IMR-90 (cell line): ENCODE data around the gene SH3BP5. TPM values are rescaled to one million over a fixed set of nuclear protein-coding genes. Genes with fewer than 3 reads are reported as not detected.

Experiments
- ATAC-seq: fragments of 200-7000 bp; cut with Tn5 transposase; 2 replicates; pipeline ENCODE4 v1.9.1; 2020; ENCODE audit warnings: low read depth, mild to moderate bottlenecking, moderate library complexity
- BruUV-seq: library from RNA; stranded (reverse); fragments of 400-500 nt; replicated peaks from 2 replicates; lab custom pipeline; 2021; lab: Mats Ljungman, UMichigan
- CTCF ChIA-PET: fragments of 300-600 bp; formaldehyde crosslinking; extraction: SDS; loops from one replicate; lab custom pipeline; 2021; ENCODE audit warnings: antibody characterized with exemption; lab: Yijun Ruan, JAX
- POLR2A ChIA-PET: fragments of 300-600 bp; sonication (Branson Sonifier 250); formaldehyde crosslinking; loops from one replicate; lab custom pipeline; 2022; ENCODE audit warnings: antibody characterized with exemption; ENCODE audit not compliant: unreplicated experiment; lab: Charles Lee
- DNase-seq: peaks from one replicate; pipeline ENCODE4 v3.0.0; 2013
- H2AFZ ChIP-seq: replicated peaks from 2 replicates; pipeline ENCODE3; 2013; ENCODE audit warnings: low read length, mild to moderate bottlenecking; ENCODE audit not compliant: poor library complexity
- H2AK5ac ChIP-seq: 2 replicates; pipeline ENCODE4 v1.6.1; 2013; ENCODE audit warnings: low read depth, low read length, inconsistent platforms
- H2AK9ac ChIP-seq: replicated peaks from 2 replicates; pipeline ENCODE3; 2013; ENCODE audit warnings: mild to moderate bottlenecking, low read depth, low read length, moderate library complexity; ENCODE audit not compliant: poor library complexity
- H2BK120ac ChIP-seq: 2 replicates; pipeline ENCODE4 v1.6.1; 2013; ENCODE audit warnings: low read depth, low read length, inconsistent platforms
- H2BK15ac ChIP-seq: 3 replicates; pipeline ENCODE4 v1.6.1; 2013; ENCODE audit warnings: low read depth, low read length, inconsistent platforms
- H2BK20ac ChIP-seq: 2 replicates; pipeline ENCODE4 v1.6.1; 2013; ENCODE audit warnings: low read depth, mild to moderate bottlenecking, inconsistent platforms, low read length, moderate library complexity
- H2BK5ac ChIP-seq: 2 replicates; pipeline ENCODE4 v1.6.1; 2013; ENCODE audit warnings: mild to moderate bottlenecking, low read depth, low read length, inconsistent platforms; ENCODE audit not compliant: poor library complexity, severe bottlenecking
- H3K14ac ChIP-seq: replicated peaks from 2 replicates; pipeline ENCODE4 v1.6.1; 2013; ENCODE audit warnings: low read depth, low read length, inconsistent platforms
- H3K18ac ChIP-seq: 2 replicates; pipeline ENCODE4 v1.6.1; 2013; ENCODE audit warnings: low read depth, low read length, control low read depth
- H3K23ac ChIP-seq: 2 replicates; pipeline ENCODE4 v1.6.1; 2013; ENCODE audit warnings: low read depth, low read length, inconsistent platforms
- H3K27ac ChIP-seq: 2 replicates; pipeline ENCODE4 v1.5.1; 2013; ENCODE audit warnings: mild to moderate bottlenecking, control low read depth, low read length; ENCODE audit not compliant: insufficient read depth
- H3K27me3 ChIP-seq: 2 replicates; pipeline ENCODE4 v1.6.1; 2013; ENCODE audit warnings: low read length; ENCODE audit not compliant: control insufficient read depth, insufficient read depth
- H3K36me3 ChIP-seq: 2 replicates; pipeline ENCODE4 v1.6.1; 2013; ENCODE audit warnings: low read length, mixed read lengths; ENCODE audit not compliant: control insufficient read depth, insufficient read depth
- H3K4ac ChIP-seq: 2 replicates; pipeline ENCODE4 v1.6.1; 2013; ENCODE audit warnings: low read depth, low read length, inconsistent platforms
- H3K4me1 ChIP-seq: 2 replicates; pipeline ENCODE4 v1.6.1; 2013; ENCODE audit warnings: low read length, mixed read lengths; ENCODE audit not compliant: control insufficient read depth, insufficient read depth
- H3K4me2 ChIP-seq: 2 replicates; pipeline ENCODE4 v1.6.1; 2013; ENCODE audit warnings: low read depth, mild to moderate bottlenecking, control low read depth, low read length, moderate library complexity
- H3K4me3 ChIP-seq: 2 replicates; pipeline ENCODE4 v1.5.1; 2013; ENCODE audit warnings: low read depth, mild to moderate bottlenecking, control low read depth, low read length, moderate library complexity; ENCODE audit not compliant: insufficient read depth
- H3K56ac ChIP-seq: 2 replicates; pipeline ENCODE4 v1.6.1; 2013; ENCODE audit warnings: low read length, inconsistent platforms; ENCODE audit not compliant: insufficient read depth; ENCODE audit errors: extremely low read depth
- H3K79me1 ChIP-seq, 2 experiments: 2 replicates each; pipeline ENCODE4 v1.6.1; 2013; ENCODE audit warnings: low read length in 2 of 2, inconsistent platforms in 1 of 2, low read depth in 1 of 2
- H3K9ac ChIP-seq: 2 replicates; pipeline ENCODE4 v1.6.1; 2013; ENCODE audit warnings: low read depth, low read length, control low read depth
- H3K9me1 ChIP-seq: 2 replicates; pipeline ENCODE4 v1.6.1; 2013; ENCODE audit warnings: low read length, inconsistent platforms; ENCODE audit not compliant: insufficient read depth
- H3K9me3 ChIP-seq: 2 replicates; pipeline ENCODE4 v1.6.1; 2013; ENCODE audit warnings: low read length; ENCODE audit not compliant: control insufficient read depth, insufficient read depth
- H4K20me1 ChIP-seq: 2 replicates; pipeline ENCODE4 v1.6.1; 2013; ENCODE audit warnings: low read length, inconsistent platforms; ENCODE audit not compliant: insufficient read depth
- H4K5ac ChIP-seq: 2 replicates; pipeline ENCODE4 v1.6.1; 2013; ENCODE audit warnings: mild to moderate bottlenecking, low read depth, low read length, control low read depth
- H4K8ac ChIP-seq, 2 experiments: 2 replicates each; pipeline ENCODE4 v1.6.1; 2013; ENCODE audit warnings: low read depth in 2 of 2, low read length in 2 of 2, control low read depth in 1 of 2, inconsistent platforms in 1 of 2
- H4K91ac ChIP-seq: 2 replicates; pipeline ENCODE4 v1.6.1; 2013; ENCODE audit warnings: low read depth, low read length, inconsistent platforms; ENCODE audit not compliant: insufficient read depth
- ELK1 ChIP-seq: fragments of 150-350 bp; IDR thresholded peaks from 2 replicates; pipeline ENCODE4 v1.6.1; 2016; ENCODE audit warnings: low read depth, mild to moderate bottlenecking, low read length, moderate library complexity, borderline replicate concordance
- FOS ChIP-seq: fragments of 150-350 bp; IDR thresholded peaks from 2 replicates; pipeline ENCODE4 v1.6.1; 2016; ENCODE audit warnings: low read depth, low read length
- POLR2A ChIP-seq: IDR thresholded peaks from 2 replicates; pipeline ENCODE4 v1.6.1; 2012; ENCODE audit warnings: mild to moderate bottlenecking, low read depth, low read length
- USF2 ChIP-seq: fragments of 150-350 bp; IDR thresholded peaks from 2 replicates; pipeline ENCODE4 v1.6.1; 2017; ENCODE audit warnings: mild to moderate bottlenecking, antibody characterized with exemption, low read length, low read depth
- WGBS, 2 experiments: methylation state at CpG; one replicate each; pipeline versions ENCODE4 v1.1.5 to v1.1.7; 2013; ENCODE audit warnings: missing lambda C conversion rate in 2 of 2; ENCODE audit not compliant: insufficient read length in 1 of 2; ENCODE audit errors: extremely low coverage in 2 of 2; 5-methylcytosine and 5-hydroxymethylcytosine counted together
- dilution Hi-C: fragments of 300-500 bp; cut with HindIII; formaldehyde crosslinking; loops from one replicate; pipeline ENCODE4 v1.14.3; 2018; ENCODE audit warnings: low sequenced_read_pairs; ENCODE audit not compliant: unreplicated experiment
- in situ Hi-C: fragments of 300-500 bp; cut with MboI; formaldehyde crosslinking; loops from 3 replicates; pipeline ENCODE4 v1.14.3; 2019; ENCODE audit warnings: low sequenced_read_pairs, inconsistent platforms, mixed read lengths
- intact Hi-C: fragments of 100-400 bp; cut with micrococcal nuclease; formaldehyde crosslinking; loops from 2 replicates; pipeline ENCODE4 v1.10.0; 2022
- polyA plus RNA-seq, 3 experiments: library from polyadenylated mRNA; depleted of rRNA; stranded (reverse); fragments of >200 nt; gene quantifications; 2 replicates each; pipeline ENCODE4 v1.2.3, GENCODE V29; 2012; ENCODE audit warnings: low replicate concordance in 1 of 3
- total RNA-seq: library from RNA; depleted of rRNA; stranded (reverse); fragments of >200 nt; gene quantifications from 2 replicates; pipeline ENCODE4 v1.2.3, GENCODE V29; 2012

SH3BP5 gene
- total and polyA plus RNA-seq, 2 of the 4 experiments (the other 2 are of a cell fraction), result 14.0 to 23.5 TPM

- H2BK120ac ChIP-seq, result no peak overlapping the region
- no TSS peak for BruUV-seq
- no peak overlapping the region for H4K91ac ChIP-seq
- H4K20me1 ChIP-seq, result no peaks in the 10 kb centered on the region
- H3K36me3 ChIP-seq, result no peaks in the 10 kb centered on the region
- H3K9ac ChIP-seq, result no peak overlapping the region
- intact Hi-C loops, result no loop called here
- H2AK5ac ChIP-seq, result no peak overlapping the region
- TF ChIP-seq POLR2A, result no peak
- TF ChIP-seq USF2, result no peak
- TF ChIP-seq ELK1, result no peak
- TF ChIP-seq FOS, result no peak
- ATAC-seq (no peak), DNase-seq (no peak)
- H3K18ac ChIP-seq, result no peak overlapping the region
- no peak overlapping the region for H2BK15ac ChIP-seq
- no peak overlapping the region for H3K4me3 ChIP-seq
- H3K23ac ChIP-seq, result no peak overlapping the region
- no peak overlapping the region for H3K4me2 ChIP-seq
- no peak overlapping the region for H2BK20ac ChIP-seq
- no peak overlapping the region for H2AFZ ChIP-seq
- no peak overlapping the region for H2BK5ac ChIP-seq
- peaks cover 8% of the 10 kb centered on the region; the same call in 1 of the 2 replicates for H3K9me1 ChIP-seq
- H3K27me3 ChIP-seq, result no peaks in the 10 kb centered on the region
- dilution Hi-C loops, result no loop called here
- H4K5ac ChIP-seq, result no peak overlapping the region
- POLR2A ChIA-PET, result no interaction called here
- H3K4me1 ChIP-seq, result peaks cover 3% of the 10 kb centered on the region; the same call in 1 of the 2 replicates
- H3K56ac ChIP-seq, result no peak overlapping the region
- no peak overlapping the region for H3K27ac ChIP-seq
- WGBS, 2 experiments, result no CpG with 5 or more reads among the region's 4 CpGs
- no peak overlapping the region for H2AK9ac ChIP-seq
- H3K14ac ChIP-seq, result no peak overlapping the region
- H4K8ac ChIP-seq, result no peak overlapping the region
- in situ Hi-C loops, result no loop called here
- no peak overlapping the region for H3K4ac ChIP-seq
- H3K79me1 ChIP-seq, result peaks cover 2 to 4% of the 10 kb centered on the region in 2 experiments; a peak in 1 of 4 replicates
- CTCF ChIA-PET, result no interaction called here
- H3K9me3 ChIP-seq, result no peaks in the 10 kb centered on the region
These were observed 34.6 kb downstream of the SH3BP5 start for GRCh38 chr3:15297608-15298350.
